ENCODE data around the gene DHX32.
"Not testable (repeated sequence)": the region's sequence is repeated elsewhere in the genome, so short reads cannot be mapped to it uniquely, and the experiment has no call there.

The DHX32 gene

DNA sequence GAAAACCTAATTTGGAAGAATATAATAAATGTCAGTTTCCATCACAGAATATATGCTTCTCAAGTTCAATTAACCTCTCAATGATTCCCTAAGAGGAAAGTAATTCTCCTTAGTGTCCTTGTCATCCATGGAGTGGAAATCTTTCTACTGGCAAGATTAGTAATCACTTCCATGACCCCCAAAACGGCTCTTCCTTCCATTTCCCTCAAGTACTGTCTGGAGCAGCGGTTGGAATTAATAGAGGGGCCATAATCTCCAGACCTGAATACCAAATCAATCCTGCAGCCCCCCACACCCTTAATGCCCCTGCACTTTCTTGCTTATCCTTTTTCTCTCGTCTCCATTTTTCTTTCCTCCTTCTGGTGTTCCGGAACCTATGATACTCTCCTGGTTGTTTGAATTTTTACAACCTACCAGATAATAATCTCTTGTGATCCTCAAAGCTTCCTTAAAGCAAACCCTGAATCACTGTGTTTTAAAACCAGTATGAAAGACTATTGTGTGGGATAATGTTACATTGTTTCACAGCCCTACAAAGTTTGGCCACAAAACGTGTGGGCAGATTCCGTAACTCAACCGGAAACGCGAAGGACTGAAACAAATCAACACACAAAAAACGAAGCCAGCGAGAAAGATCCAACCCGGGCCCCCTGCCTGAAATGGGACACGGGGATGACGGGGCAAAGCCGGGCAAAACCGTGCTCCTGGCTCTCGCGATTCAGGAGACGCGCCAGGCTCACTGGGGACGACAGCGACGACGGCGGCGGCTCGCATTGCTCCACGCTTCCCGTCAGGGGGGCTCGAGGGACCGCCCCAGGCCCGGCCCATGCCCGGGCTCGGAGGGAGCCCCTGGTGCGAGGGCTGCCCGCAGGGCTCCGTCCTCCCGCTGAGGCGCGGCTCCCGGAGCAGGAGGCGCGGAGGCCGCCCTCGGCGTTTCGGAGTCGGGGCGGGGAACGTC lies 14.3 kb upstream of the DHX32 start:
- DNase-seq (ENCODE audit: low read depth), result peak; percentile 16

DNA sequence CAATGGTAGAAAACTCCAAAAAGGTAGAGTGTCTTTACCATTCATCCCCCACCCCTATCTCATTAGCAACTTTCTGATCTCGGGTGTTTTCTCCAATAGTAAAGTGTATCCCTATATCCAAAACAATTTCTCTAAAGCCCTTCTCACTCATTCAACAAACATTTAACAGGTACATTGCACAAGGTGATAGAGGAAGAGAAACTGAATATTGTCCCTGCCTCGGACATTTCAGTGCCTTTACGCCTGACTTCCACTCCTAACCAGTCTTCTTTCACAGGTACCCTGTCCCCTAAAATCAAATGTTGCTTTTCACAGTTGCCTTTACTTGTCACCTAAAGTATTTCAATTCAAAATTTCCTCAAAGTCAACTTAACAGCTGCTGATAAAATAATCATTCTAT lies 13.1 kb upstream of the DHX32 start:
- not testable (repeated sequence) for DNase-seq (ENCODE audit: low read depth)

DNA sequence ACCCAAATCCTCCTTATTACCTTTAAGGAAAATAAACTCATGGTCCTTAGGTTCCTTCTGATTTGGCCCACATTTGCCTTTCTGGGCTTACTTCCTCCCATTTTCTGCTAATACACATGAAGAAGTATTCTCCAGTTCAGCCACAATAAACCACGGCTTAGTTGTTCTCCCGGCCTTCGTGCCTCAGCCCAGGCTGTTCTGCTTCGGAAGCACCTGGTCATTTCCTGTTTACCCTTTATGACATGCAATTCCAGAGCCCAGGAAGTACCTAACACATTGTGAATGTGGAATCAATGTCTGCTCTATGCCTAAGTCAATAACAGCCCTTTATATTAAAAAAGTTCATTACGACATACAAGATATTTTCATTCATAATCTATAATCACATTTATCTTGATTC lies 11.3 kb upstream of the DHX32 start:
- not testable (repeated sequence) for DNase-seq (ENCODE audit: low read depth)

DNA sequence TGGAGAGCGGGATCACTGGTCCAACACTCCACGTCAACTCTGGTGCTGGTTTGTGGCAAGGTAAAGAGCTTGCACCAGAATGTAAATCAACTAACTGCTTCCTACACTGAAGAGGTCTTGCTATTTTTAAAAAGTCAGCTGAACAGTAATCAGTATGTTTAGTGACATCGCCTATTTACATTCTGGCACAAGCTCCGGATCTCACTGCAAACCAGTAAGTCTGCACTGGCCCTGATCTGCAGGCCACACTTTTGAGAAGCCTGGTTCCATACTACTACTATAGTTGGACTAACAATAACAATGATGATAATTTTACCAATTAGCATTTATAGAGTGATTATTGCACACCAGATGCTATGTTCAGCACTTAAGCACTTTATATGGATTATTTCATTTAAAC lies 8.3 kb upstream of the DHX32 start:
- not testable (repeated sequence) for DNase-seq (ENCODE audit: low read depth)

DNA sequence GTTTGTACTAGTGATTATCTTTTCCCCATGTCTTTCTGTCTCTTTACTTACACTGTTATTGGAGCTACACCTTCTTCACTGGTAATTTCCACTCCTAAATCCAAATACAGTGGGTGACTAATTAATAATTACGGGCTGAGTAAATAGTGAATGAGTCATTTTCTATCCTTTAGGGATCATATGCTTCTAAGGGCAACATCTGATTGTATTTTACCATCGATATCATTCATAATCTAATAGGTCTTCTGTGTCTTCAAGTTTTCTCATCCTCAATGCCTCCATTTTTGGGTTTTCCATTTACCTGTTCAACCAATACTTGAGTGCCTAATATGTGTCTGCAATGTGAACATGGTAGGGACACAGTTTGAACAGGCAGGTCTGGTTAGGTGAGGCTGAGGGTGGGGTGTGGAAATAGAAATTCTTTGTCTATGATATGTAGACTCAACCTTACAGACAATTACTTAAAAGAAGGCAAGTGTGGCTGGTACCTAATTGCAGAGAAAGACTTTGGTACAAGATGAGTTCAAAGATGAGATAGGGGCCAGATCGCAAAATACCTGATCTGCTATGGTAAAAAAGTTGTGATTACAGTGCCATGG lies 5.9 kb upstream of the DHX32 start:
- no peak for DNase-seq (ENCODE audit: low read depth)

DNA sequence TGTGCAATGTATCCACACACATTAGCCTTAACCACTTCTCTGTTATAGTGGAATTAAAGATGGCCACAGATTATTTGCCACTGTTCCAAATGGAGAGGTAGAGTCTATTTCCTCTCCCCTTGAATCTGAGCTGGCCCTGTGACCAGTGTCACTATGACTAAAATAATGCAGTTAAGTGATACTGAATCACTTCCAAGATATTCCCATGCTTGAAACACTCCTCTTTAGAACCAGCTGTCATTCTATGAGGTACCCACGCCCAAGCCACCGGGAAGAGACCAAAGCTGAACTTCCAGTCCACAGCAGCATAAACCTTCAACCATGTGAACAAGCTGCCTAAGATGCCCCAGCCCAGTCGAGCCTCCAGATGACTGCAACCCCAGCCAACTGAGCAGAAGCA lies 2.1 kb upstream of the DHX32 start:
- DNase-seq (ENCODE audit: low read depth), result no peak

DNA sequence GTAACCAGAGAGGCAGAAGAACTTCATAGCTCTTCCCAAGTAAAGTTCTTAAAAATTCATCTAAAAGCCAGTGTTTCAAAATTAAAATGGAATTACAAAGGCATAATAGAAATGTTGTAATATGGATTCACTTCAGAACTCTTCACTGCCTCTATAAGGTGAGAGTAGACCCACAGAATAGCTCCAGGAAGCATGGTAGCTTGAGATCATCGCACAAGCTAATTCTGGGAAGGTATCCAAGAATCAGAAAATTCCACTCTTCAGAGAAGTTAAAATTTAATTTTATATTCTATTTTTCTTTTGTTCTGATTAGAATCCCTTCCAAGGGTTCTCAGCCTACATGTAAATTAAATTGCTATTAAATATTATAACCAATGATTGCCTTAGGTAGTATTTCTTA lies 1.5 kb upstream of the DHX32 start:
- no peak for DNase-seq (ENCODE audit: low read depth)

DNA sequence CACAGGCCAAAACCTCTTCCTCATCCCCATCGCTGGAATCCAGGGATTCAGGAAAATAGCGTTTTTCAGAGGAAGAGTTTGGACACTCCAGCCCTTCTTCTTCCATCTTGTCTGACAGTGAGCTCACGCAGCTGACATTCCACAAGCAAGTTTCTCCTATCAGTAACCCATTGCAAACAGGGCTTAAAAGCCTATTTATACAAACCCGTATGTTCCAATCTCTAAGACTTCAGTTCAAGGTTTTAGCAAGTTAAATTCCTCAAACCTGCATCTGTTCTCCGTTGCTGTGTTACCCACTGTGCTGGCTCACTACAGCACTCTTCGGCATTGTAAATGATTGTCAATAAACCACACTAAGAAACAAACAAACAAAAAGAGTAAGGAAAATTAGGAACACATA lies 373 bp downstream of the DHX32 start:
- DNase-seq (ENCODE audit: low read depth), result no peak

DNA sequence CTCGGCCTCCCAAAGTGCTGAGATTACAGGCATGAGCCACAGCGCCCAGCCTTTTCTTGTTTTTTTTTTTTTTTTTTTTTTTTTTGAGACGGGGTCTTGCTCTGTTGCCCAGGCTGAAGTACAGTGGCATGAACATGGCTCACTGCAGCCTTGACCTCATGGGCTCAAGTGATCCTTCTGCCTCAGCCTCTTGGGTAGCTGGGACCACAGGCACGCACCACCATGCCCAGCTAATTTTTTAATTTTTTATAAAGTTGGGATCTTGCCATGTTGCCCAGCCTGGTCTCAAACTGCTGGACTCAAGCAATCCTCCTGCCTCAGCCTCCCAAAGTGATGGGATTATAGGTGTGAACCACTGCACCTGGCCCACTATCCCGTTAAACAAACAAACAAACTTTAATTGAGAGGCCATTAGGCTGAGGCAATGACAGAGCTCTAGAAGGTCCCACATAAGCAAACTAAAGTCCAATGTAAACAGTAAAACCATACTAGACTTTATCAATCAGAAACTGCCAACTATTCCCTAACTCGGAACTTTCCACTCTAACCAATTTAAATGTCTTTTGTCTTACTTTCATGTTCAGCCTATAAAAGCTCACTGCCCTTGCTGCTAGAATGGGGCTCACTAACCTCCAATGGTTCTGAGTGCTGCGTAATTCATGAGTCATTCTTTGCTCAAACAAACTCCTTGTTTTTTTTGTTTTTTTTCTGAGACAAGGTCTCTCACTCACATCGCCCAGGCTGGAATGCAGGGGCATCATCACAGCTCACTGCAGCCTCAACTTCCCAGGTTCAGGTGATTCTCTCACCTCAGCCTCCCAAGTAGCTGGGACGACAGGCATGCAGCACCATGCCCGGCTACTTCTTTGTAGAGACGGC lies 1.9 kb downstream of the DHX32 start:
- no peak for DNase-seq (ENCODE audit: low read depth)

DNA sequence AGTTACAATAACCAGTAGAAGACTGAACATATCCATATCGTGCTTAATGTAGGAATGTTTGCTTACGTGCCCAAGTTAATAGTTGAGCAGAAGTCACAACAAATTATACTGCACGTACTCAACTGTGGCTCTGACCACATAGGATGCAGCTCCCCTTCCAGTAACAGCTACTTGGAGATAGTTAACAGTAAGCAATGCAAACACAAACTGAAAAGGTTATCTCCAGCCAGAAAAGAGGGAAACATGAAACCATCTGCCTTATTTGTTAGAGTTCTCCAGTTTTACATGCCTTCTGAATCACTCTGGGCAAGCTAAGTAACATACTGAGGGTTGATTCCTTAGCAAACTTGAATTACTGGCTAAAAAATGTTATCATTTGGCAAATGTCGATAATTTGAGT lies 9.8 kb downstream of the DHX32 start:
- no peak for DNase-seq (ENCODE audit: low read depth)

DNA sequence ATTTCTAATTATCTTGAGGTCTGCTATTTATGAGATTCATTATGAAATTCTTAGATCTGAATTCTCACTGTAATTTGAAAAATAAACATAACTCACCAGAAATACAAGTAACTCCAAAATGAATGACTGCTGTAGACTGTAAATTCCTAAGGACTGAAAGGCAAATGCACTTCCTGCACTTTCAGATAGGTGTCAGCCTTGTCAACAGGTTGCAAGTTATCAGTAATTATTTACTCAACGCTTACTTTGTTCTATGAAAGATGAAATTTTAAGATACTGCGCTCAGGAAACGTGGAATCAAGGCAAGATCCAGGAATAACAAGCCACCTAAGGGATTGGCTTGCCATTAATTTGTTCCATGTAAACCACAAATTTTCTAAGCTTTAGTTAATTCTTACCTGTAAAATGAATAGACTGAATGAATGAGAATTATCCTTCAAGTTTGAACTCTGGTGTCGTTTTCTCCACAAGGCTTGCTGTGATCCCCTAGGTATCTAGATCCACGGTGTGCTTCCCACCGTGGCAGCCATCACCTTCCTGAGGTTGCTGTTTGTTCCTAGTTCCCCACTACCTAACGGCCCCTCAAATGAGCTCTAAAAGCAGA lies 12.6 kb downstream of the DHX32 start:
- DNase-seq (ENCODE audit: low read depth), result no peak

DNA sequence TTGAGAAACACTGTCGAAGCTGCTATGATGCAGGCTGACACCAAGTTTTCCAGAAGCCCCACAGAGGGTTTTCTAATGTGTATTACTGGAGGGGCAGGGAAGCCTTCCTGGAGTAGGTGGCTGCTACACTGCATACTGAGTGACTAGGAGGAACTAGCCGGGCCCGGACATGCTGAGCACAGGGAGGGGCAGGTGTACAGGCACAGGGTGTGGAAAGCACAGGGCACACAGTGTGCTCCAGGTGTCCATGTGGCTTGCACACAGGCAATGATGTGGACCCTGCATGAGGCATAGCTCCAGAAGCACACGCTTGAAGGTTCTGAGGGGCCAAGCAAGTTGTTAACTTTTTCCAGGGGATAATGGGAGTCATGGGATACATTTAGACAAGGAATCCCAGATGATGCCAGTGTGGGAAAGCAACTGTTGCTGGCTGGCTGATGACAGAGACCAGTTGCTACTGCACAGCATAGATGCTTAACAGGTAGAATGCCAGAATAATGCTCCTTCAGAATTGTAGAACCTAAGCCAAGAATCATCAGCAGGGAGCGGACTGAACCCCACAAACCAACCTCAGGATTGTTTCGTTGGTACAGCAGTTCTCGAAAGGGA lies 14.6 kb downstream of the DHX32 start:
- no peak for DNase-seq (ENCODE audit: low read depth)

DNA sequence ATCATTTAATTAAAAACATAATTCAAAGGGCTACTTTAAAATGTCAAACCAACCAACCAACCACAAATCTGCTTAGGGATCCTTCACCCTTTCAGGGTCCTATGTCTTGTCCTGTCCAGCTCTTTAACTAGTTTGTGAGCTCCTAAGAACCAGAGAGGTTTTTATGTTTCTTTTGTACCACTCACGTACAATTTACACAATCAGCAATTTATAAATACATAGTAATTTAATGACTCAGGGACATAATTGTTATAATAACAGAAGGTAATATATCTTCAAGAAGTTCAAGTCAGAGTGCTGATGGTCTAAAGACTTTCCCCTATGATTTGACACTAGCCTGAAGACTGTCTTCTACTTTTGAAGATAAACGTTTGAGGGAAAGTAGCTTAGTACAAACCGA lies 16.0 kb downstream of the DHX32 start:
- no peak for DNase-seq (ENCODE audit: low read depth)

DNA sequence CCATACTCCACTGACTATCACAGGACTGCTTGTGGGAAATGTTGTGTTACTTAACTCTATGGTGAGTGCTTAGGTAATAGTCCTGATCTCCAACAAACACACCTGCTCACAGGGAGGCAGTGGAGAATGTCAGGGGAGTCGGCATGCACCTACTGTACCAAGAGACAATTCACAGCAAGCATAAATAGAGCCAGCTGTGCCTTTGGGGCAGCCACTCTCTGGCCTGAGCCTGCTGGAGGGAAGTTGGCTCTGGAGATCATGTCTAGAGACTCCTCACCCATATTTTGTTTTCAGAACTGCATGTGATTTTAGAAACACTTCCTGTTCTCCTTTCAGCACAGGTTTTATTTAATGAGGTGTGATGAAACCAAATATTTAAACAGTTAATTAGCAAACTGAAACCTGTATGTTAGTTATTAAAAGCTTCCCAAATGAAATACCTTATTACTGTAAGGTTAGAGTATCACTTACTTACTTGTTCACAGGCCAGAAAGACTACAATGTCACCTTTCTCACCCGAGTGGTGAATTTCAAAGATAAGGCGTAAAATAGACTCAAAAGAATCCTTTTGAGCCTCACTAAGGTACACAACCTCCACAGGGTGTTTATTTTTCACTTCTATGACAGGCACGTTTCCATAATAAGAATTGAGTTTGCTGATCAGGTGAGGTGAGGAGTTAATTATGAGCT lies 21.8 kb downstream of the DHX32 start:
- DNase-seq (ENCODE audit: low read depth), result no peak

DNA sequence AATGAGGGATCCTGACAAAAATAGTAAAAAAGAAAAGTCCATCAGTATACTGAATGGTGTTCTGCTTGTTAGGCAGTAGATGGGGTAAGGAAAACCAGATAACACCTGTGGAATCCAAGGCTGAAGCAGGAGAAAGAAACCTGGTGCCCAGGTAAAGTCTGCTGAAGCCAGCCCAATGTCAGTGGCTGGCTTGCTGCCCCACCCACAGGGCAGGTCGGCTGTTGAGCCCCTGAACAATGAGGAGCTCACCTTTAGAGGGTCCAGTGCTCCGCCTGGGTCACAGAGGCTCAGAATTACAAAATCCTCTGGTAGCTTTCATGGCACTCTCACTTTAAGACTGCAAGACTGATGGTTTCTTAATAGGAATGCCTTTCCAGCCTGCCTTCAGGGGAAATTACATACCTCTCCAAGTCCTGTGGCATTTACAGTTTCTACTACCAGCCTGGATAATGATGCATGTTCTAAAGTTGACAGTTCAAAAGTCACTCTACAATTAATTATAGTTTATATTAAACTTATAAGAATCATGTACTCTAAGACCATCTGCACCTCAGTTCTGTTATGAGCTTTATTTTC lies 23.8 kb downstream of the DHX32 start:
- no peak for DNase-seq (ENCODE audit: low read depth)

DNA sequence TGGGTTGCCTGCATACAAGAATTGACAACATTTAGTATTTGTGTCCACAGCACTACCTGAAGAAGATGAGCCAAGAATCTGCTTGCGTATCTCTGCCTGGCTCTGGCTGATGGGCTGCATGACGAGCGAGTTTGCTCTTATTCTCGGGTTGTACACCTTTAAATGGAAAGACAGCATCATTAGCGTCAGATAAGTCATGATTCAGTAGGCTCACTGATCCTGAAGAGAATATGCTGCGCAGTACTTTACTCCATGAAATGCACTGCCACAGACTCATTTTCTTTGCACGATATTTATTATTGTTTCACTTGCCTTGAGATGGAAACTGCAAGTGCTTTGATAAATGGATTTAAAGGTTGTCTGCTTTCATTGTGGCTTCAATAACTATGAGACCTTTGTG lies 28.6 kb downstream of the DHX32 start:
- no peak for DNase-seq (ENCODE audit: low read depth)

DNA sequence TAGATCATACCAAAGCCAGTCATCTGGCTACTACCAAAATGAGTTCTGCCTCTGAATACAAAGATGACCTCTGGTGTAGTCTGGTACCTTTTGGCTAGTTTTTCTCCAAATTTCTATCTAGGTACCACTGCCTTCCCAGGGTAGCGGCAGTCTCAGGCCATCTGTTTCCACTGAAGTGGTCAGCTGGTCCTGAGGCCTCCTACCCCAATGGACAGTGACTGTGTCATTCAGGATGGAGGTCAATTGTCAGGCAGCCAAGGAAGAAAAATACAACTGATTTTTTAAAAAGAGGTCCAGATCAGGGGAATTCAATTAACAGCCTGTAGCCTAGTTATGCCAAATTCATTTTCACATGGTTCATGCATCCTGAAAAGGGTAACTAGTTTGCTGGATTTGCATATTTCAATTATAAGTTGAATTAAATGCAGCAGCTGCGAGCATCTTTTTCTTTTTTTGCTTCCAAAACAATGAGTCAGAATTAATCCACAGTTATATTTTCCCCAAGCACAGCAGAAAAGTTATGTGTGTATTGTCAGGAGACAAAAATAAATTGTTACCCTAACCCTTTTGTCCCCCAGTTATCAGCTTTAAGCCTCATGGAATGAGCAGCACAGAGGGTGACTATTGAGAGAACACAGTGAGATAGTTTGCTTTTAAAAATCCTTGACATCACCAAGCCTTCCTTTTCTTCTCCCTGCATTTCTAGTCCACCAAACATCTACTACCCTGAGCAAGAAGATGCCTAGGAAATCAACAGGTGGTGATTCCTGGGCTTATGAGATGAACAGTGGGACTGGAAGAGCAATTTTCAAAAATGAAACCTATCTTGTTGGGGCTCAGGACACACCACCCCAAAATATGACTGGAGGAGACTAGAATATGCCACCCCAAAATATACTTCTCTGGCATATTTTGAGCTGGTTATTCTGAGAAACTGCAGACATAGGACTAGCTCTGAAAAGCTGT lies 30.0 kb downstream of the DHX32 start:
- DNase-seq (ENCODE audit: low read depth), result no peak

DNA sequence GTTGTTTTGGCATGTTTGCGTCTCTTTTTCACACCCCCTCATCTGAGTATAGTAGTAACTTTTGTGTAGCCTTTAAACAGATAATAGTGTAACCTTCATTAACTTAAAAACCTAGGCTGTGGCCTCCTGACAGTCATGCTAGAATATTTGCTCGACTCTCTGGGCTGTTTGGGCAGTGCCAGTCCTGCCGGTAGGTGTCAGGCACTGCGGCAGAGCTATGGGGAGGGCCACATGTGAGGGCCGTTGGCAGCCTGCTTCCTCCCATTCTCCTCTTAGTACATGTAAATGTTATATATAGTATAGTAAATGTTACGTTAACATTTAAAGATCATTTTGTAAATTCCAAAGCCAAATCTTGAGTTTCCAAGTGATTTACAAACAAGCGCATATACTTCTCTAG lies 31.6 kb downstream of the DHX32 start:
- no peak for DNase-seq (ENCODE audit: low read depth)

DNA sequence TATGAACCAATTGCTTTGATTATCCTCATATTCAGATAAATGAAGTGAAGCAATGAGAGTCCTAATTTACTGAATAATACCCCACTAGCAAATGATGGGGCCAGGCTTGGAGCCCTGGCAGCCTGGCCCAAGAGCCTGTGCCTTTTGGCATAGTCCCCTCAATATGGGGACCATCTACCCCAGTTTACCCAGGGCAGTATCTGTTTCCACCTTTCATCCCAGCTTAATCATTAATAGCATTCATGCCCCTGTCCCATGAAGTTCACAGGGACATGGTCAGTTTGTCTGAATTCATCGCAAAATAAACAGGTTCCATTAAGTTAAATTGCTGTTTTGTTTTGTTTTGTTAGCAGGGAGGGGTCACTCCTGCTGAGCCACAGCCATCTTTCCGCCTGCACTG lies 32.2 kb downstream of the DHX32 start:
- DNase-seq (ENCODE audit: low read depth), result no peak

DNA sequence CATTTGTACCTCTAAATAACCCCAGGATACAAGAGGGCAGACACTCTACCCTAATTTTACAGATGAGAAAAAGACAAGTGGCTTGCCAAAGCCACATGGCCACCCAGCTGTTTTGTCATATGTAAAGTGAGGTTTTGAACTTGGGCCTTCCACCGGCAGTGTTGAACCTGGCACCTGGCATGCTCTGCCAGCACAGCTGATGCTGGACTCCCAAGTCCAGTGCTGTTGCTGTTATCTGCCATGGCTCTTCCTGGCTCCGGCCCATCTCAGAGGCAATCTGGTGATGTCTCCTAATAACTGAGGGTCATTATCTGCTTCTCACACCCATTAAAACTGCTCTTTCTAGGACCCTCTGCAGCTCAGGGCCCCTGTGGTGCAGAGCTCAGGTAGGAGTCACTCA lies 32.7 kb downstream of the DHX32 start:
- DNase-seq (ENCODE audit: low read depth), result no peak

Data from stimulated activated CD4-positive, alpha-beta T cell treated with anti-CD3 and anti-CD28 coated beads, Interleukin-2, amount 100 ng/mL, for 4 hours (primary cell).